Measurements from ENCODE around the gene SMYD4.
A peak's percentile ranks its signal among the peaks of the same experiment; 100 is the strongest.

SMYD4 gene

DNA sequence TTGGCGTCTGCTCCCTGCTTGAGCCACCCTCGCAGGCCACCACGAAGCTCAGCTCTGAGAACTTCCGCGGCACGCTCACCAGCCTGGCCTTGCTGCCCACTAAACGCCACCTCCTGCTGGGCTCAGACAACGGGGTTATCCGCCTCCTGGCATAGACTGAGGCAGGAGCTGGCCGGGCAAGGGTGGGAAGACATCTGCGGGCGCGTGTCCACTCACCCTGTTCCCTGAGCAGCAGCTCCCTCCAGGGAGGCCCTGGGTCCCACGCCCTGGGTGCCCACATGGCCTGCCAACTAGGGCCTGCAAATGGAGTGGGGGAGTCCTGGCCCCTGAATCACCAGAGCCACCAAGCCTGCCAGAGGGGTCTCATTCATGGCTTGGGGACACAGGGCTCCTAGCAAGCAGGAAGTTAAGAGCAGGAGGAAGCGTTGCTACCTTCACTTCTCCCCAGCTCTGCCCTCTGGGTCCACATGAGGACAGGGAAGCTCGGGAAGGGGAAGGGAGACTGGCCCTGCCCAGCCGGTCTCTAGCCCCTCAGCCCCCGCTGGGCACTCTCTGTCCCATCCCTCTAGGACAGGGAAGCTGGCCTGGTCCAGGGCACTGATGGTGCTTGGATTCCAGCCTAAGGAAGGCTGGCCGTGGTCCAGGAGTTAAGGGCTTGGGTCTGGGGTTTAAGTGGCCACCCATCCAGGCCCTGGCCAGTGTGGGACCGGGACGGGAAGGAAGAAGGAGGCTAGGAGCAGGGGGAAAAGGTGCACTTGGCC, 92.0 kb downstream of the SMYD4 start:
- DNase-seq (no peak), ATAC-seq (no peak)
- Mint-ChIP-seq H3K4me3 (no peak overlapping the region), H3K4me1 (peaks cover 20% of the 10 kb centered on the region), H3K9me3 (no peaks in the 10 kb centered on the region), H3K27me3 (no peaks in the 10 kb centered on the region), H3K27ac (peak overlapping the region in 1 of 2 donors; percentile 20)

DNA sequence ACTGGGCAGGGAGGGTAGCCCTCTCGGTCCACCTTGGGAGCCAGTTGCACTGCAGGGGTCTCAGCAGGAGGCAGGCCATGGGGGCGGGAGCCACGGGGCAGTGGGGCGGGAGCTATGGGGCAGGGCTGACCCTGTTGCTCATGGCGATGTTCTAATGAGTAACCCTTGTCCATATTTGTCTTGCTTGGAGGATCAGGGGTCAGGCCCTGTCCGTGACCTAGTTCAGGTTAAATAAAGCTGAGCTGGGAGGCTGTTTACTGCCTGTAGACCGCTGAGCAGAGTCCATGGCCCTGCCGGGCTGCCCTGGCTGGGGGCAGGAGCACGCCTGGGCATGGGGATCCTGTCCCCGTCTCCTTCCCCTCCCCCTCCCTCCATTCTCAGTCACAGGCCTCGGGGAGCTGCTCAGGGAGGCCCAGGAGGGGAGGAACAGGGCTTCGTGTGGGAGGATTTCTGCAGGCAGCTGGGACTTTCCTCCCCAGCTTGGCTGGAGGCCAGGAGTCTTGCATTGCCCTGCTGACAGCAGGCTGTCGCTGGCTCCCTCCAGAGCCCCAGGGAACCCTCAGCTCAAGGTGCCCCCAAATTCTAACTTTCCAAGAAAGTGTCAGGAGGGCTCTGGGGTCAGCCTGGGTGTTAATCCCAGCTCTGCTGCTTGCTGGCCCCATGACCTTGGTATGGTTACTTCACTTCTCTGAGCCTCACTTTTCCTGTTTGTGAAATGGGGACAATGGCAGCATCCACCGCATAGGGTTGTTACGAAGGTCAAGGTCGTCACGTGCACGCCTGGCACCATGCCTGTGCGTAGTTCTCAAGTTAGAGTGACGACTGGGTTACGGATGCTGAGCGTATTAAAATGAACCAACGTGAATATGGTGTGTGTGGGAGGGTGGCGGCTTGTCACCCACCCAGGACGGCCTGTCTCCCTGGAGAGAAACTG, 93.1 kb downstream of the SMYD4 start:
- no peaks in the 10 kb centered on the region for H3K9me3 Mint-ChIP-seq
- peak; percentile 50 to 71 for DNase-seq
- peaks cover 20% of the 10 kb centered on the region for H3K4me1 Mint-ChIP-seq
- no peaks in the 10 kb centered on the region for H3K27me3 Mint-ChIP-seq
- peak overlapping the region; percentile 90 to 95 for H3K27ac Mint-ChIP-seq
- ATAC-seq: peak; percentile 87
- peak overlapping the region in 1 of 2 donors; percentile 68 for H3K4me3 Mint-ChIP-seq

GRCh38 chr17:1735834-1736347, 93.8 kb downstream of the SMYD4 start:
- peak overlapping the region in 1 of 2 donors; percentile 41 for H3K4me3 Mint-ChIP-seq
- DNase-seq (no peak), ATAC-seq (no peak)
- no peaks in the 10 kb centered on the region for H3K27me3 Mint-ChIP-seq
- H3K4me1 Mint-ChIP-seq: peaks cover 20% of the 10 kb centered on the region
- no peaks in the 10 kb centered on the region for H3K9me3 Mint-ChIP-seq
- peak overlapping the region; percentile 74 to 86 for H3K27ac Mint-ChIP-seq

DNA sequence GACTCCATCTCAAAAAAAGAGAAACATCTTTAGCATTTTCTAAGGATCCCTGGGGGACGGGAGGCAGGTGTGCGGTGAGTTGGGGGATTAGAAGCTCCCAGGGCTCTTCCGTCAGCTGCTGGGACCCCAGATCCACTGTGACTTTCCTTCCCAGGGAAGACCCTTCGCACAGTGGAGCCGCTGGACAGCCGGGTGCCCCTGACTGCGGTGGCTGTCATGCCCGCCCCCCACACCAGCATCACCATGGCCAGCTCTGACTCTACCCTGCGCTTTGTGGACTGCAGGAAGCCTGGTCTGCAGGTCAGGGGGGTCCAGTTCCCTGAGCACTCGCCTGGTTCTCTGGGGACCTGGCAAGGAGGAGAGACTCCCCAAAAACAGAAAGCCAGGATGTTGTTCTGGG, 94.3 kb downstream of the SMYD4 start:
- Mint-ChIP-seq H3K4me3 (peak overlapping the region in 1 of 2 donors; percentile 41), H3K27ac (peak overlapping the region; percentile 74 to 86), H3K27me3 (no peaks in the 10 kb centered on the region), H3K4me1 (peaks cover 20% of the 10 kb centered on the region), H3K9me3 (no peaks in the 10 kb centered on the region)
- DNase-seq: no peak
- ATAC-seq: no peak

GRCh38 chr17:1733759-1734158, 95.9 kb downstream of the SMYD4 start:
- ATAC-seq: no peak
- DNase-seq: no peak
- Mint-ChIP-seq H3K4me3 (no peak overlapping the region), H3K4me1 (peaks cover 33% of the 10 kb centered on the region), H3K9me3 (no peaks in the 10 kb centered on the region), H3K27me3 (no peaks in the 10 kb centered on the region), H3K27ac (no peak overlapping the region)

- DNase-seq (no peak), ATAC-seq (no peak)
- peaks cover 41% of the 10 kb centered on the region for H3K4me1 Mint-ChIP-seq
- H3K4me3 Mint-ChIP-seq: no peak overlapping the region
- no peaks in the 10 kb centered on the region for H3K27me3 Mint-ChIP-seq
- no peak overlapping the region for H3K27ac Mint-ChIP-seq
- H3K9me3 Mint-ChIP-seq: no peaks in the 10 kb centered on the region
Measured at GRCh38 chr17:1732833-1733321, 96.8 kb downstream of the SMYD4 start.

DNA sequence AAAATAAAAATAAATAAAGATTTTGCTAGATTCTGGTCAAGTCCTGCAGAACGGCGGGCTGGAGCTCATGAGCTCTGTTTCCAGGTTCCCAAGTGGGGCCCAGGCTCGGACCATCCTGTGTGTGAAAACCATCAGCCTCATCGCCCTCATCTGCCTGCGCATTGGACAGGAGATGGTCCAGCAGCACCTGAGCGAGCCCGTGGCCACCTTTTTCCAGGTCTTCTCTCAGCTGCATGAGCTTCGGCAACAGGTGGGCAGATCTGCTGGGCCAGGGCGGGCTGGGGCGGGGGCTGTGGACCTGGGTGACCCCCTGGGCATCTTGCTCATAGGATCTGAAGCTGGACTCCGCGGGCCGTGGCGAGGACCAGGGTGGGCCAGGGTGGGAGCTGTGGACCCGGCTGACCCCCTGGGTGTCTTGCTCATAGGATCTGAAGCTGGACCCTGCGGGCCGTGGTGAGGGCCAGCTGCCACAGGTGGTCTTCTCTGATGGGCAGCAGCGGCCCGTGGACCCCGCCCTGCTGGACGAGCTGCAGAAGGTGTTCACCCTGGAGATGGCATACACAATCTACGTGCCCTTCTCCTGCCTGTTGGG, 97.4 kb downstream of the SMYD4 start:
- H3K9me3 Mint-ChIP-seq: no peaks in the 10 kb centered on the region
- no peak for ATAC-seq
- H3K4me3 Mint-ChIP-seq: no peak overlapping the region
- DNase-seq: no peak
- H3K27me3 Mint-ChIP-seq: no peaks in the 10 kb centered on the region
- H3K4me1 Mint-ChIP-seq: peaks cover 45% of the 10 kb centered on the region
- no peak overlapping the region for H3K27ac Mint-ChIP-seq

GRCh38 chr17:1731194-1731506, 98.6 kb downstream of the SMYD4 start:
- Mint-ChIP-seq H3K27ac (no peak overlapping the region), H3K4me1 (peaks cover 43% of the 10 kb centered on the region), H3K27me3 (no peaks in the 10 kb centered on the region), H3K4me3 (no peak overlapping the region), H3K9me3 (no peaks in the 10 kb centered on the region)
- DNase-seq (no peak), ATAC-seq (no peak)

DNA sequence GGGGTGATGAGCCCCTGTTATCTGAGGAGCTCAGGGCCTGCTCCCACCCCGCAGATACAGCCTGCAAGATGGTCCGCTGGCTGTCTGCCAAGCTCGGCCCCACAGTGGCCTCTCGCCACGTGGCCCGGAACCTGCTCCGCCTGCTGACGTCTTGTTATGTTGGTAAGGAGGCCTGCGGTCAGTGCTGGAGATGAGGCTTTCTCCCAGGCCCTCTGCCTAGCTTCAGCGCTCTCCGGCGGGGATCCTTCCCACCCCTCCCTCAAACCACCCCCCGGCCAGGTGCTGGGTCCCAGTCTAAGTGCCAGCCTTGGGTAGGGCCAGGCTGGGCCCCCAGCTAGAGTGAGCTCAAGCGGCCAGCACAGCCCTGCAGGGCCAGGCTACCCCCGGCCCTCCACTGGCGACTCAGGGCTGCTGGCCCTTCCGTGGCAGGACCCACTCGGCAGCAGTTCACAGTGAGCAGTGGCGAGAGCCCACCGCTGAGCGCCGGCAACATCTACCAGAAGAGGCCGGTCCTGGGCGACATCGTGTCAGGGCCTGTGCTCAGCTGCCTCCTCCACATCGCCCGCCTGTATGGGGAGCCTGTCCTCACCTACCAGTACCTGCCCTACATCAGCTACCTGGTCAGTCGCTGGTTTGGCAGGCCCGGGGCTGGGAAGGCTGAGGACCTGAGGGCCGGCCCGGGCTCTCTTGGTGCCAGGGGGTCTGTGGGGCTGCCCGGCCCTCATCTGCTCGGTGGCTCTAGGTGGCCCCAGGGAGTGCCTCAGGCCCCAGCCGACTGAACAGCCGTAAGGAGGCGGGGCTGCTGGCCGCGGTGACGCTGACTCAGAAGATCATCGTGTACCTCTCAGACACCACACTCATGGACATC, 99.1 kb downstream of the SMYD4 start:
- peak overlapping the region in 1 of 2 donors; percentile 34 for H3K27ac Mint-ChIP-seq
- peak; percentile 35 for ATAC-seq
- H3K27me3 Mint-ChIP-seq: no peaks in the 10 kb centered on the region
- no peak overlapping the region for H3K4me3 Mint-ChIP-seq
- DNase-seq: no peak
- H3K9me3 Mint-ChIP-seq: no peaks in the 10 kb centered on the region
- H3K4me1 Mint-ChIP-seq: peaks cover 43% of the 10 kb centered on the region

- H3K4me1 Mint-ChIP-seq: peaks cover 45% of the 10 kb centered on the region
- no peak overlapping the region for H3K4me3 Mint-ChIP-seq
- H3K27ac Mint-ChIP-seq: peak overlapping the region in 1 of 2 donors; percentile 81
Measured at GRCh38 chr17:1729966-1730325, 99.8 kb downstream of the SMYD4 start.

More at GRCh38 chr17:1729966-1730325, 99.8 kb downstream of the SMYD4 start:
- no peaks in the 10 kb centered on the region for H3K9me3 Mint-ChIP-seq
- no peaks in the 10 kb centered on the region for H3K27me3 Mint-ChIP-seq
- ATAC-seq: no peak
- no peak for DNase-seq

Measured in stimulated activated naive CD8-positive, alpha-beta T cell treated with anti-CD3 and anti-CD28 coated beads, Interleukin-15, amount 100 ng/mL, for 72 hours (primary cell).